Measurements from ENCODE around the gene ZSCAN30. TPM values are rescaled to one million over a fixed set of nuclear protein-coding genes. Genes with fewer than 3 reads are reported as not detected.
A peak's percentile ranks its signal among the peaks of the same experiment; 100 is the strongest.

Gene ZSCAN30
- total RNA-seq, 5 donors from 2014 or later (not counting 1 experiment from before 2014, with no cell fraction given) = 14.4 to 19.6 (median 16.2) TPM

GRCh38 chr18:35276267-35276666 lies 13.8 kb downstream of the ZSCAN30 start:
- ChIA-PET POLR2A (interaction anchor here in 1 of 2 donors (0.6 kb wide), 1 partner anchor 874 kb away, joined by 3 read pairs; no protein-coding TSS in a partner anchor), CTCF (no interaction called here)
- DNase-seq (no peak), ATAC-seq (replicated peaks in 1 of 4) (no peak)
- no peaks in the 10 kb centered on the region for H3K27me3 Mint-ChIP-seq
- Histone ChIP-seq H3K36me3 (ENCODE audit: control insufficient read depth in 2 of 2, extremely low read depth in 1 of 2, insufficient read depth in 1 of 2, low read length in 1 of 2) (no peaks in the 10 kb centered on the region), H3K27me3 (replicated peaks in 1 of 2; ENCODE audit: control insufficient read depth in 2 of 2, extremely low read depth in 1 of 2, insufficient read depth in 2 of 2, low read length in 1 of 2) (no peaks in the 10 kb centered on the region), H3K9me3 (peaks cover 2% of the 10 kb centered on the region), H3K4me3 (ENCODE audit: control insufficient read depth in 1 of 2, extremely low read depth in 1 of 2, low read length in 1 of 2) (no peak overlapping the region), H3K4me1 (ENCODE audit: control insufficient read depth in 1 of 2, extremely low read depth in 1 of 2, insufficient read depth in 2 of 2, low read length in 2 of 2) (no peaks in the 10 kb centered on the region), H3K27ac (ENCODE audit: low read length) (no peak overlapping the region)
- no peak overlapping the region for H3K4me3 Mint-ChIP-seq
- peaks cover 0 to 9% (median 5%) of the 10 kb centered on the region in 3 donors for H3K9me3 Mint-ChIP-seq
- H3K36me3 Mint-ChIP-seq = peaks cover 16% of the 10 kb centered on the region
- WGBS (ENCODE audit: insufficient coverage) = 94% methylated on average over 3 of the region's 3 CpGs
- no peak overlapping the region for H3K27ac Mint-ChIP-seq
- H3K4me1 Mint-ChIP-seq = peaks cover 12 to 16% (median 13%) of the 10 kb centered on the region in 3 donors

GRCh38 chr18:35271656-35272055 lies 18.4 kb downstream of the ZSCAN30 start:
- no peak overlapping the region for H3K27ac ChIP-seq (ENCODE audit: low read length)
- H3K4me3 ChIP-seq (ENCODE audit: control insufficient read depth in 1 of 2, extremely low read depth in 1 of 2, low read length in 1 of 2) = no peak overlapping the region
- no peaks in the 10 kb centered on the region for H3K27me3 Mint-ChIP-seq
- WGBS (ENCODE audit: insufficient coverage) = 89% methylated on average over 34 of the region's 35 CpGs
- H3K4me1 Mint-ChIP-seq = peaks cover 19 to 23% (median 21%) of the 10 kb centered on the region in 3 donors
- H3K36me3 ChIP-seq (ENCODE audit: control insufficient read depth in 2 of 2, extremely low read depth in 1 of 2, insufficient read depth in 1 of 2, low read length in 1 of 2) = no peaks in the 10 kb centered on the region
- ATAC-seq (replicated peaks in 1 of 4) = no peak
- no peak overlapping the region for H3K27ac Mint-ChIP-seq
- H3K4me3 Mint-ChIP-seq = no peak overlapping the region
- POLR2A ChIA-PET = no interaction called here
- no peak for DNase-seq
- H3K36me3 Mint-ChIP-seq = peaks cover 4% of the 10 kb centered on the region
- CTCF ChIA-PET = interaction anchor here in 1 of 2 donors (0.6 kb wide), 1 partner anchor 19 kb away, joined by 3 read pairs; the partner anchor contains the start of gene ZSCAN30
- no peaks in the 10 kb centered on the region for H3K27me3 ChIP-seq (replicated peaks in 1 of 2; ENCODE audit: control insufficient read depth in 2 of 2, extremely low read depth in 1 of 2, insufficient read depth in 2 of 2, low read length in 1 of 2)
- H3K9me3 Mint-ChIP-seq = peaks cover 0 to 10% (median 0%) of the 10 kb centered on the region in 3 donors
- H3K9me3 ChIP-seq = no peaks in the 10 kb centered on the region
- peaks cover 0 to 15% of the 10 kb centered on the region in 2 experiments for H3K4me1 ChIP-seq (ENCODE audit: control insufficient read depth in 1 of 2, extremely low read depth in 1 of 2, insufficient read depth in 2 of 2, low read length in 2 of 2)

GRCh38 chr18:35268821-35269220 lies 21.2 kb downstream of the ZSCAN30 start:
- H3K36me3 ChIP-seq (ENCODE audit: control insufficient read depth in 2 of 2, extremely low read depth in 1 of 2, insufficient read depth in 1 of 2, low read length in 1 of 2) = no peaks in the 10 kb centered on the region
- peaks cover 21 to 29% (median 26%) of the 10 kb centered on the region in 3 donors for H3K4me1 Mint-ChIP-seq
- no peaks in the 10 kb centered on the region for H3K27me3 ChIP-seq (replicated peaks in 1 of 2; ENCODE audit: control insufficient read depth in 2 of 2, extremely low read depth in 1 of 2, insufficient read depth in 2 of 2, low read length in 1 of 2)
- no peaks in the 10 kb centered on the region for H3K27me3 Mint-ChIP-seq
- H3K4me1 ChIP-seq (ENCODE audit: control insufficient read depth in 1 of 2, extremely low read depth in 1 of 2, insufficient read depth in 2 of 2, low read length in 2 of 2) = peaks cover 0 to 16% of the 10 kb centered on the region in 2 experiments
- H3K9me3 ChIP-seq = no peaks in the 10 kb centered on the region
- H3K36me3 Mint-ChIP-seq = peaks cover 4% of the 10 kb centered on the region
- H3K27ac ChIP-seq (ENCODE audit: low read length) = no peak overlapping the region
- ChIA-PET POLR2A (interaction anchor here (0.5 to 1.2 kb wide), 2 partner anchors 18 to 21 kb away, joined by 6 to 8 read pairs; partner anchors contain the start of gene ZSCAN30 (in 1 of the 2)), CTCF (no interaction called here)
- H3K4me3 Mint-ChIP-seq = peak overlapping the region; percentile 90 to 99 (median 93)
- peaks cover 0 to 10% (median 0%) of the 10 kb centered on the region in 3 donors for H3K9me3 Mint-ChIP-seq
- no peak for DNase-seq
- WGBS (ENCODE audit: insufficient coverage) = no CpG with 5 or more reads among the region's 2 CpGs
- H3K4me3 ChIP-seq (ENCODE audit: control insufficient read depth in 1 of 2, extremely low read depth in 1 of 2, low read length in 1 of 2) = no peak overlapping the region
- no peak for ATAC-seq (replicated peaks in 1 of 4)
- H3K27ac Mint-ChIP-seq = peak overlapping the region in 1 of 2 donors; percentile 9

- POLR2A ChIA-PET = interaction anchor here in 1 of 2 donors (0.8 to 1.2 kb wide), 2 partner anchors 22 to 23 kb away, joined by 3 to 6 read pairs; partner anchors contain the start of gene ZSCAN30
- Mint-ChIP-seq H3K9me3 (peaks cover 0 to 6% (median 0%) of the 10 kb centered on the region in 3 donors), H3K4me1 (peaks cover 21 to 29% (median 26%) of the 10 kb centered on the region in 3 donors), H3K27me3 (no peaks in the 10 kb centered on the region), H3K36me3 (peaks cover 7% of the 10 kb centered on the region), H3K27ac (peak overlapping the region; percentile 80 to 95), H3K4me3 (peak overlapping the region; percentile 90 to 99 (median 93))
- no peaks in the 10 kb centered on the region for H3K36me3 ChIP-seq (ENCODE audit: control insufficient read depth in 2 of 2, extremely low read depth in 1 of 2, insufficient read depth in 1 of 2, low read length in 1 of 2)
- no peaks in the 10 kb centered on the region for H3K27me3 ChIP-seq (replicated peaks in 1 of 2; ENCODE audit: control insufficient read depth in 2 of 2, extremely low read depth in 1 of 2, insufficient read depth in 2 of 2, low read length in 1 of 2)
- peaks cover 0 to 16% of the 10 kb centered on the region in 2 experiments for H3K4me1 ChIP-seq (ENCODE audit: control insufficient read depth in 1 of 2, extremely low read depth in 1 of 2, insufficient read depth in 2 of 2, low read length in 2 of 2)
- CTCF ChIA-PET = interaction anchor here in 1 of 2 donors (0.9 kb wide), 1 partner anchor 238 kb away, joined by 3 read pairs; no protein-coding TSS in a partner anchor
- H3K27ac ChIP-seq (ENCODE audit: low read length) = peak overlapping the region; percentile 84
- peak overlapping the region; percentile 40 to 76 for H3K4me3 ChIP-seq (ENCODE audit: control insufficient read depth in 1 of 2, extremely low read depth in 1 of 2, low read length in 1 of 2)
- WGBS (ENCODE audit: insufficient coverage) = 46% methylated on average over 30 of the region's 30 CpGs
- ATAC-seq (replicated peaks in 1 of 4) (peak in 3 of 4 experiments; percentile 9 to 14 (median 10)), DNase-seq (peak in 9 of 35 experiments; percentile 1 to 13 (median 7))
- H3K9me3 ChIP-seq = no peaks in the 10 kb centered on the region
Observed at GRCh38 chr18:35267809-35268208, 22.2 kb downstream of the ZSCAN30 start.

- POLR2A ChIA-PET = interaction anchor here (0.6 to 0.8 kb wide), 2 partner anchors 24 to 77 kb away, joined by 3 to 5 read pairs; partner anchors contain the start of gene ZNF24 (in 1 of the 2)
- peak overlapping the region; percentile 95 for H3K27ac Mint-ChIP-seq
- peaks cover 13% of the 10 kb centered on the region for H3K36me3 Mint-ChIP-seq
Observed at GRCh38 chr18:35267161-35267651, 22.8 kb downstream of the ZSCAN30 start.

GRCh38 chr18:35264409-35264808 lies 25.6 kb downstream of the ZSCAN30 start:
- Mint-ChIP-seq H3K4me3 (no peak overlapping the region), H3K27ac (peak overlapping the region in 1 of 2 donors; percentile 29), H3K36me3 (peaks cover 31% of the 10 kb centered on the region), H3K9me3 (peaks cover 0 to 6% (median 0%) of the 10 kb centered on the region in 3 donors), H3K27me3 (no peaks in the 10 kb centered on the region), H3K4me1 (peaks cover 21 to 29% (median 26%) of the 10 kb centered on the region in 3 donors)
- Histone ChIP-seq H3K36me3 (ENCODE audit: control insufficient read depth in 2 of 2, extremely low read depth in 1 of 2, insufficient read depth in 1 of 2, low read length in 1 of 2) (no peaks in the 10 kb centered on the region), H3K4me1 (ENCODE audit: control insufficient read depth in 1 of 2, extremely low read depth in 1 of 2, insufficient read depth in 2 of 2, low read length in 2 of 2) (peaks cover 0 to 16% of the 10 kb centered on the region in 2 experiments), H3K9me3 (no peaks in the 10 kb centered on the region), H3K27me3 (replicated peaks in 1 of 2; ENCODE audit: control insufficient read depth in 2 of 2, extremely low read depth in 1 of 2, insufficient read depth in 2 of 2, low read length in 1 of 2) (no peaks in the 10 kb centered on the region), H3K27ac (ENCODE audit: low read length) (no peak overlapping the region), H3K4me3 (ENCODE audit: control insufficient read depth in 1 of 2, extremely low read depth in 1 of 2, low read length in 1 of 2) (no peak overlapping the region)
- no peak for DNase-seq
- ChIA-PET POLR2A (no interaction called here), CTCF (interaction anchor here in 1 of 2 donors (0.6 kb wide), 1 partner anchor 11 kb away, joined by 3 read pairs; no protein-coding TSS in a partner anchor)
- no peak for ATAC-seq (replicated peaks in 1 of 4)
- no CpG with 5 or more reads among the region's 2 CpGs for WGBS (ENCODE audit: insufficient coverage)

More at GRCh38 chr18:35267161-35267651, 22.8 kb downstream of the ZSCAN30 start:
- Mint-ChIP-seq H3K4me1 (peaks cover 21 to 29% (median 26%) of the 10 kb centered on the region in 3 donors), H3K4me3 (peak overlapping the region; percentile 90 to 99 (median 93)), H3K9me3 (peaks cover 0 to 6% (median 0%) of the 10 kb centered on the region in 3 donors), H3K27me3 (no peaks in the 10 kb centered on the region)
- CTCF ChIA-PET = interaction anchor here (0.6 to 1.1 kb wide), 4 partner anchors 17 to 238 kb away, joined by 3 to 4 read pairs (median 3); partner anchors contain the start of genes ZNF397 (in 1 of the 2) and ZSCAN30 (in 1 of the 2)
- WGBS (ENCODE audit: insufficient coverage) = 2% methylated on average over 35 of the region's 48 CpGs
- DNase-seq = peak; percentile 15 to 80 (median 56)
- H3K36me3 ChIP-seq (ENCODE audit: control insufficient read depth in 2 of 2, extremely low read depth in 1 of 2, insufficient read depth in 1 of 2, low read length in 1 of 2) = no peaks in the 10 kb centered on the region
- no peaks in the 10 kb centered on the region for H3K9me3 ChIP-seq
- H3K4me1 ChIP-seq (ENCODE audit: control insufficient read depth in 1 of 2, extremely low read depth in 1 of 2, insufficient read depth in 2 of 2, low read length in 2 of 2) = peaks cover 0 to 16% of the 10 kb centered on the region in 2 experiments
- H3K27ac ChIP-seq (ENCODE audit: low read length) = peak overlapping the region; percentile 84
- H3K4me3 ChIP-seq (ENCODE audit: control insufficient read depth in 1 of 2, extremely low read depth in 1 of 2, low read length in 1 of 2) = peak overlapping the region; percentile 66 to 76
- no peaks in the 10 kb centered on the region for H3K27me3 ChIP-seq (replicated peaks in 1 of 2; ENCODE audit: control insufficient read depth in 2 of 2, extremely low read depth in 1 of 2, insufficient read depth in 2 of 2, low read length in 1 of 2)
- peak; percentile 83 to 90 (median 87) for ATAC-seq (replicated peaks in 1 of 4)

Measured in T-cell (primary cell).